ENCODE data around the gene EVI2A.

EVI2A gene

GRCh38 chr17:31272236-31272635, 49.2 kb downstream of the EVI2A start:
- DNase-seq, result no peak

GRCh38 chr17:31269578-31269983, 51.8 kb downstream of the EVI2A start:
- no peak for DNase-seq

- DNase-seq, result no peak
Observed at GRCh38 chr17:31269036-31269577, 52.3 kb downstream of the EVI2A start.
